ENCODE data around the gene TRIM2. TPM values are rescaled to one million over a fixed set of nuclear protein-coding genes. Genes with fewer than 3 reads are reported as not detected.

Gene TRIM2
- total RNA-seq, 1 experiment from 2014 or later, result 93.2 TPM

DNA sequence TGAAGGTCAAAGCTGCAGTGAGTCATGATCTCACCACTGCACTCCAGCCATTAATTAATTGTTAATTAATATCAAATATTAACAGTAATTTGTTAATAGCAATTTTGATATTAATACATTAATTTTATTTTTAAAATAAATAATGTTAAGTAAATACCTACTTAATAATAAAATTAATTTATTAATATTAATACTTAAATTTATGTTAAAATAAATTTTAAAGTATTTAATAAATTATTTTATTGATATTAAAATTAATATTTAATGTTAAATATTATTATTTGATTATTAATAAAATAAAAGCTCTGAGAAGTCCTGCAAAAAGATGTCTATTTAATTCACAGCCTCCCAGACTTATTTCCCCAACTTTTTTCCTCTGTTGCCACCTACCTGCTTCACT, 25.1 kb upstream of the TRIM2 start:
- ChIA-PET POLR2A (ENCODE audit: low non-redundant PET) (no interaction called here), CTCF (no interaction called here)
- no peak overlapping the region for H3K4me3 ChIP-seq (ENCODE audit: low read depth, low read length, poor library complexity, severe bottlenecking)
- H3K27ac ChIP-seq (ENCODE audit: low read depth, low read length, poor library complexity, severe bottlenecking), result no peak overlapping the region
- intact Hi-C loops (cut with micrococcal nuclease; ENCODE audit: unreplicated experiment), result no loop called here
- no peaks in the 10 kb centered on the region for H3K4me1 ChIP-seq (ENCODE audit: insufficient read depth, low read length, poor library complexity, severe bottlenecking)
- no TSS peak for BruUV-seq (replicated peaks)
- DNase-seq (ENCODE audit: low spot score), result no peak
- H3K27me3 ChIP-seq (replicated peaks; ENCODE audit: insufficient read depth, low read depth, low read length, poor library complexity), result no peaks in the 10 kb centered on the region
- H3K9me3 ChIP-seq (ENCODE audit: low read depth, low read length, poor library complexity, severe bottlenecking), result no peaks in the 10 kb centered on the region
- H3K36me3 ChIP-seq (ENCODE audit: insufficient read depth, low read length, poor library complexity, severe bottlenecking), result no peaks in the 10 kb centered on the region
- TF ChIP-seq, protein P1, sequence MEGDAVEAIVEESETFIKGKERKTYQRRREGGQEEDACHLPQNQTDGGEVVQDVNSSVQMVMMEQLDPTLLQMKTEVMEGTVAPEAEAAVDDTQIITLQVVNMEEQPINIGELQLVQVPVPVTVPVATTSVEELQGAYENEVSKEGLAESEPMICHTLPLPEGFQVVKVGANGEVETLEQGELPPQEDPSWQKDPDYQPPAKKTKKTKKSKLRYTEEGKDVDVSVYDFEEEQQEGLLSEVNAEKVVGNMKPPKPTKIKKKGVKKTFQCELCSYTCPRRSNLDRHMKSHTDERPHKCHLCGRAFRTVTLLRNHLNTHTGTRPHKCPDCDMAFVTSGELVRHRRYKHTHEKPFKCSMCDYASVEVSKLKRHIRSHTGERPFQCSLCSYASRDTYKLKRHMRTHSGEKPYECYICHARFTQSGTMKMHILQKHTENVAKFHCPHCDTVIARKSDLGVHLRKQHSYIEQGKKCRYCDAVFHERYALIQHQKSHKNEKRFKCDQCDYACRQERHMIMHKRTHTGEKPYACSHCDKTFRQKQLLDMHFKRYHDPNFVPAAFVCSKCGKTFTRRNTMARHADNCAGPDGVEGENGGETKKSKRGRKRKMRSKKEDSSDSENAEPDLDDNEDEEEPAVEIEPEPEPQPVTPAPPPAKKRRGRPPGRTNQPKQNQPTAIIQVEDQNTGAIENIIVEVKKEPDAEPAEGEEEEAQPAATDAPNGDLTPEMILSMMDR (conservative IDR thresholded peaks at IDR 0.05; ENCODE audit: low read depth, low read length), result no peak
- TF ChIP-seq EZH2 (IDR thresholded peaks at IDR 0.05; ENCODE audit: borderline replicate concordance, low read depth, low read length, poor library complexity, severe bottlenecking), result no peak

DNA sequence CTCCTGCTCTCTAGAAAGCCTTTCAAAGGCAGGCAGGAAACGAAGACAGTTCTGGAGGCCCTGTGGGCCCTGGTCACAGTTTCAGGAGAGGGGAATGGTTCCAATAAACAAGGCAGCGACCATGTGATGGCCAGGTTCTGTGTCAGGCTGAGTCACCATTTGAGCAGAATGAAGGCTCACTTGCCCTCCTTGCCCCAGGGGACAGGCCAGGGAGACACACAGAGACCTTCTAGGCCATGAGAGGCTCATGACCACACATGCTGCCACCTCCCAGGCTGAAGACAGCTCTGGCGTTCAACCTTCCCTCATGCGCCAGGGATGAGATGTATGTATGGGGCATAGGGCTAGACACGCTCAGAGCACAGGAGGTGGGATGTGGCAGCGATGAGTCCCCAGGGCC, 22.9 kb upstream of the TRIM2 start:
- no peak for DNase-seq (ENCODE audit: low spot score)

DNA sequence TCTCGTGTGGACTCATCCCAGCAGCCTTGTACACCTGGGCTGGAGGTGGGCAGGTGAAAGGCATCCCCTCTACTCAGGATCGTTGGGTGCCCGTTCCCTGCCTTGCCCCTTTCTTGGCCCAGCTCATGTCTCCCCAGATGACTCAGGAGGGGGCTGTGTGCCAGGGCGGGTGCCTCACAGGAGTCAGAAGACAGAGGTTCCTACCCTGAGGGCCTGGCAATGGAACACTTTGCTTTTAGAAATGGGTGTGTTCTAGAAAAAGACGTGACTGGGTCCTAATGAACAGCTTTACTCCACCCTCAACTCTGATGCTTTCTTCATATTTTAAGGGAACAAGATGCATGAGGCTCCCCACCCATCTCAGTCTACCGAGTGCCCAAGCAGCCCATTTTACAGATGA, 22.5 kb upstream of the TRIM2 start:
- no peak for TF ChIP-seq EZH2 (IDR thresholded peaks at IDR 0.05; ENCODE audit: borderline replicate concordance, low read depth, low read length, poor library complexity, severe bottlenecking)
- TF ChIP-seq, protein P1 (conservative IDR thresholded peaks at IDR 0.05; ENCODE audit: low read depth, low read length), result no peak
- intact Hi-C loops (cut with micrococcal nuclease; ENCODE audit: unreplicated experiment), result no loop called here
- DNase-seq (ENCODE audit: low spot score), result no peak
- CTCF ChIA-PET, result no interaction called here
- no peaks in the 10 kb centered on the region for H3K36me3 ChIP-seq (ENCODE audit: insufficient read depth, low read length, poor library complexity, severe bottlenecking)
- no peaks in the 10 kb centered on the region for H3K9me3 ChIP-seq (ENCODE audit: low read depth, low read length, poor library complexity, severe bottlenecking)
- no peaks in the 10 kb centered on the region for H3K4me1 ChIP-seq (ENCODE audit: insufficient read depth, low read length, poor library complexity, severe bottlenecking)
- POLR2A ChIA-PET (ENCODE audit: low non-redundant PET), result no interaction called here
- H3K4me3 ChIP-seq (ENCODE audit: low read depth, low read length, poor library complexity, severe bottlenecking), result no peak overlapping the region
- BruUV-seq (replicated peaks), result no TSS peak
- no peaks in the 10 kb centered on the region for H3K27me3 ChIP-seq (replicated peaks; ENCODE audit: insufficient read depth, low read depth, low read length, poor library complexity)
- no peak overlapping the region for H3K27ac ChIP-seq (ENCODE audit: low read depth, low read length, poor library complexity, severe bottlenecking)

More for the DNA sequence above, 22.9 kb upstream of the TRIM2 start:
- no peak for TF ChIP-seq EZH2 (IDR thresholded peaks at IDR 0.05; ENCODE audit: borderline replicate concordance, low read depth, low read length, poor library complexity, severe bottlenecking)
- TF ChIP-seq, protein P1 (conservative IDR thresholded peaks at IDR 0.05; ENCODE audit: low read depth, low read length), result no peak
- CTCF ChIA-PET, result interaction anchor here (0.6 kb wide), 1 partner anchor 66 kb away, joined by 3 read pairs; no protein-coding TSS in a partner anchor
- H3K4me3 ChIP-seq (ENCODE audit: low read depth, low read length, poor library complexity, severe bottlenecking), result no peak overlapping the region
- POLR2A ChIA-PET (ENCODE audit: low non-redundant PET), result no interaction called here
- H3K9me3 ChIP-seq (ENCODE audit: low read depth, low read length, poor library complexity, severe bottlenecking), result no peaks in the 10 kb centered on the region
- no peaks in the 10 kb centered on the region for H3K27me3 ChIP-seq (replicated peaks; ENCODE audit: insufficient read depth, low read depth, low read length, poor library complexity)
- no peak overlapping the region for H3K27ac ChIP-seq (ENCODE audit: low read depth, low read length, poor library complexity, severe bottlenecking)
- intact Hi-C loops (cut with micrococcal nuclease; ENCODE audit: unreplicated experiment), result no loop called here
- no peaks in the 10 kb centered on the region for H3K4me1 ChIP-seq (ENCODE audit: insufficient read depth, low read length, poor library complexity, severe bottlenecking)
- BruUV-seq (replicated peaks), result no TSS peak
- no peaks in the 10 kb centered on the region for H3K36me3 ChIP-seq (ENCODE audit: insufficient read depth, low read length, poor library complexity, severe bottlenecking)

All from A673 (cell line).